BLaER1 treated with 17β-estradiol and CSF1 and Interleukin-3, amounts not matched to agents 10 nM and 100 nM (cell line): ENCODE data around the gene GRID2.

ENCODE experiments used
- H3K27ac ChIP-seq, 11 experiments: shearing (Covaris generic); formaldehyde crosslinking; 2 replicates each; pipeline ENCODE4 v1.8.1; 2022
- H3K27me3 ChIP-seq, 11 experiments: shearing (Covaris generic); formaldehyde crosslinking; 2 replicates each; pipeline ENCODE4 v1.8.1; 2022
- H3K36me3 ChIP-seq, 11 experiments: shearing (Covaris generic); formaldehyde crosslinking; 2 replicates each; pipeline ENCODE4 v1.8.1; 2022
- H3K4me1 ChIP-seq, 10 experiments: shearing (Covaris generic); formaldehyde crosslinking; 2 replicates each; pipeline ENCODE4 v1.8.1; 2022
- H3K4me2 ChIP-seq, 11 experiments: shearing (Covaris generic); formaldehyde crosslinking; 2 replicates each; pipeline ENCODE4 v1.8.1; 2022
- H3K4me3 ChIP-seq, 10 experiments: shearing (Covaris generic); formaldehyde crosslinking; 2 replicates each; pipeline ENCODE4 v1.8.1; 2022
- H3K9ac ChIP-seq, 11 experiments: shearing (Covaris generic); formaldehyde crosslinking; 2 replicates each; pipeline ENCODE4 v1.8.1; 2022
- H3K9me3 ChIP-seq, 11 experiments: shearing (Covaris generic); formaldehyde crosslinking; replicated peaks in 1 of 11; 2 replicates each; pipeline ENCODE4 v1.8.1; 2022
- H4K20me1 ChIP-seq, 11 experiments: shearing (Covaris generic); formaldehyde crosslinking; 2 replicates each; pipeline ENCODE4 v1.8.1; 2022
- Cebpa-rat ChIP-seq, 11 experiments: shearing (Covaris generic); IDR thresholded peaks; 2 replicates each; pipeline ENCODE4 v1.8.1; 2022

GRID2 gene

DNA sequence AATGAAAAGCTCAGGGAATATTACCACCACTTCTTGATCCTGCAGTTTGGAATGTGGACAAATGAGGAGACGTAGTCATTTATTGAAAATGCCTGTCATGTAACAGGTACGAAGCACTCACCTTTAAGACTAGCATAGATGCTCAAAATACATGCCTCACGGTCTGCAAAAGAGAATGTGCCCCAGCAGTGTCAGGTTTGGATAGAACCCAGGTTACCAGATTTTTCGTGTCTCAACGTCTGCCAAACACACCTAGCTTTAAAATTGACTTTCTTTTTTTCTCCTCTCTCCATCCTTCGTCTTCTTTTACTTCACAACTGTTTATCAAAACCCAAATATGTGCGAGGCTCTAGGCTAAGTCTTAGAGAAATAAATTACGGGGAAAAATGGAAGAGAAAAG lies 918.0 kb downstream of the GRID2 start:
- no peak for TF ChIP-seq Cebpa-rat (IDR thresholded peaks at IDR 0.05)

DNA sequence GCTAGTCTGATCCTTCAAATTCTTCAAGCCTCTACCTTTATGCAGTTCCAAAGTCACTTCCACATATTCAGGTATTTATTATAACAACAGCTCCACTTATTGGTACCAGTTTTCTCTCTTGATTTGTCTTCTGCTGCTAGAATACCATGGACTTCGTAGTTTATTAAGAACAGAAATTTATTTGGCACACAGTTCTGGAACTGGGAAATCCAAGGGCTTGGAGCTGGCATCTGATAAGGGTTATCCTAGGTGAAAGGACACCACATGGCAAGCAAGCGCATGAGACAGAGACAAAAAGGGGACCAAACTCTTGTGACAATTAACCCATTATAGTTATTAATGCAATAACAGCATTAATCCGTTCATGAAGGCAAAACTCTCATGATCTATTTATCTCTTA lies 924.3 kb downstream of the GRID2 start:
- Histone ChIP-seq H3K4me3 (no peak overlapping the region), H3K4me1 (no peaks in the 10 kb centered on the region), H3K9ac (no peak overlapping the region), H3K27me3 (no peaks in the 10 kb centered on the region), H3K27ac (no peak overlapping the region), H3K9me3 (no peaks in the 10 kb centered on the region), H3K4me2 (no peak overlapping the region), H3K36me3 (no peaks in the 10 kb centered on the region), H4K20me1 (no peaks in the 10 kb centered on the region)
- TF ChIP-seq Cebpa-rat (IDR thresholded peaks at IDR 0.05) = no peak

More for the DNA sequence above, 918.0 kb downstream of the GRID2 start:
- Histone ChIP-seq H3K4me2 (no peak overlapping the region), H3K4me1 (no peaks in the 10 kb centered on the region), H3K4me3 (no peak overlapping the region), H3K36me3 (no peaks in the 10 kb centered on the region), H3K27ac (no peak overlapping the region), H4K20me1 (no peaks in the 10 kb centered on the region), H3K9ac (no peak overlapping the region), H3K9me3 (no peaks in the 10 kb centered on the region), H3K27me3 (no peaks in the 10 kb centered on the region)

DNA sequence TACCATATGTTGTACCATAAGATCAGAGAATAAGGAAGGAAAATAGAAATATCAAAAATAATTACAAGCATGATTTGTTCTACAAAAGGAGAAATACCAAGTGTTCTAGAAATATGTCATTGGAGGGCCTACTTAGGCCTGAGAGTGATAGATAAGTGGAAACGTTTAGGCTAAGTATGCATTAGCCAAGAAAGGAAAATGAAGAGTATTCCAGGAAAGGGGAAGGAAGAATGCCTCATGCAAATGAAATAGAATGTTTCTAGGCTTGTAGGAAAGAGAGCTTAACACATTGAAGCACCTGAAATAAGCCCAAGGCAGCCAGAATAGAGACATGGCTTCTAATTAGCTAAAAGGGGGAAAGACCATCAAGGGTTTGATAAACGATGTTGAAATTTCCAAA lies 929.1 kb downstream of the GRID2 start:
- no peak for TF ChIP-seq Cebpa-rat (IDR thresholded peaks at IDR 0.05)
- H3K27me3 ChIP-seq = no peaks in the 10 kb centered on the region
- no peak overlapping the region for H3K4me2 ChIP-seq
- no peaks in the 10 kb centered on the region for H4K20me1 ChIP-seq
- H3K36me3 ChIP-seq = no peaks in the 10 kb centered on the region
- no peaks in the 10 kb centered on the region for H3K9me3 ChIP-seq
- no peak overlapping the region for H3K27ac ChIP-seq
- no peak overlapping the region for H3K9ac ChIP-seq
- H3K4me3 ChIP-seq = no peak overlapping the region
- H3K4me1 ChIP-seq = no peaks in the 10 kb centered on the region

DNA sequence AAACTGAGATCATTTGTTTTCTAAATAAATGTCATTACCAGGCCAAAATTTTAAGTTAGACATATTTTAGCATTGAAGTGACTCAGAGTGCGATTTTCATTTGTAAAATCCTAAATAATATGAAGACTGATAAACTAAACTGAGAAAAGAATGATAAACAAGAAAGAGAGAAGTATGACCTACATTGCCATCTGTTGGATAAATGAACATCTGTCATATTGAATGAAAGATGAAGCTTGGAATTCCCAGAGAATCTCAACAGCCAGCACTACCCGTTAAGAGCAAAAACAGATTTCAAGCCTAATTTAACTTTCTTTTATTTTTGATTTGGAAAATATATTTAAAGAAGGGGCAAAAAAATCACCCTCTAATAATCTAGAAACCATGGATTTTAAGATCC lies 933.8 kb downstream of the GRID2 start:
- H3K27ac ChIP-seq = no peak overlapping the region
- no peaks in the 10 kb centered on the region for H3K27me3 ChIP-seq
- no peak overlapping the region for H3K4me3 ChIP-seq
- no peak overlapping the region for H3K9ac ChIP-seq
- no peak for TF ChIP-seq Cebpa-rat (IDR thresholded peaks at IDR 0.05)
- H3K9me3 ChIP-seq = no peaks in the 10 kb centered on the region
- H3K4me1 ChIP-seq = no peaks in the 10 kb centered on the region
- no peaks in the 10 kb centered on the region for H3K36me3 ChIP-seq
- no peak overlapping the region for H3K4me2 ChIP-seq
- no peaks in the 10 kb centered on the region for H4K20me1 ChIP-seq

DNA sequence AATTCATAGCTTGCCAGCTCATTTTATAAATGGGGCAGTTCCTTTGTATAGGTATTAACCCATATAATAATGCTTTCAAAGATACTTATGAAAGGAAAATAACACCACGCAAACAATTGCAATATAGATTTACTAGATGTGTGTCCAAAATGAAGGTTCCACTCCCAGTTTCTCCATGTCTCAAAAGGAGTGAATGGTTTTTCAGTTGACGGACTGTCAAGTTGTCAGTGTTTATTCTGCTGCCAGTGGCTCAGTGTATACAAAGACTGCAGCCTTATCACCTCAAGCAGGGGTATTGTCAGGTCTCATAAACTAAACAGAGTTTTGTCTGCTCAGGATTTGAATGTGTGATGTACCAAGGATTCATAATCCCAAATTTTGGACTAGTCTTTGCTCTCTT lies 939.5 kb downstream of the GRID2 start:
- H3K27me3 ChIP-seq = no peaks in the 10 kb centered on the region
- H4K20me1 ChIP-seq = no peaks in the 10 kb centered on the region
- no peak overlapping the region for H3K4me2 ChIP-seq
- no peak overlapping the region for H3K9ac ChIP-seq
- no peaks in the 10 kb centered on the region for H3K36me3 ChIP-seq
- no peak overlapping the region for H3K27ac ChIP-seq
- H3K4me1 ChIP-seq = no peaks in the 10 kb centered on the region
- no peak for TF ChIP-seq Cebpa-rat (IDR thresholded peaks at IDR 0.05)
- no peak overlapping the region for H3K4me3 ChIP-seq
- H3K9me3 ChIP-seq = no peaks in the 10 kb centered on the region

DNA sequence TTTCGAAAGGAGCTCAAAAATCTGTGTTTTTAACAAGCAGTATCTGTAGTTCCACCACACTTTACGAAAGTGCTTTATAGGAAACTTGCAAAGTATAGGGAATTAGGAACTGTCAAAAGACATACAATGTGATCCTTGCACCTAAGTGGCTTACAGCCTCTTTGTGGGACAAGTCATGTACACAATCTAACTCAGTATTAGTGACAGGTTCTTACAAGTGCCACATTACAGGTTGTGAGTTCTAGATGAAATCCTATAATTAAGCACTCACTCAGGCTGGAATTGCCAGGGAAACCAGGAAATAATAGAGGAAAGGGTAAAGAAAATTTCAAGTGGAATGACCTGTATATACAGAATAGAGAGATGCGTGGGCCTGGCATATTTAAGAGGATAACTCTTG lies 957.4 kb downstream of the GRID2 start:
- Histone ChIP-seq H3K9ac (no peak overlapping the region), H3K27ac (no peak overlapping the region), H3K4me1 (no peaks in the 10 kb centered on the region), H3K36me3 (no peaks in the 10 kb centered on the region), H3K4me2 (no peak overlapping the region), H3K9me3 (no peaks in the 10 kb centered on the region), H4K20me1 (no peaks in the 10 kb centered on the region), H3K4me3 (no peak overlapping the region), H3K27me3 (no peaks in the 10 kb centered on the region)
- TF ChIP-seq Cebpa-rat (IDR thresholded peaks at IDR 0.05) = no peak

DNA sequence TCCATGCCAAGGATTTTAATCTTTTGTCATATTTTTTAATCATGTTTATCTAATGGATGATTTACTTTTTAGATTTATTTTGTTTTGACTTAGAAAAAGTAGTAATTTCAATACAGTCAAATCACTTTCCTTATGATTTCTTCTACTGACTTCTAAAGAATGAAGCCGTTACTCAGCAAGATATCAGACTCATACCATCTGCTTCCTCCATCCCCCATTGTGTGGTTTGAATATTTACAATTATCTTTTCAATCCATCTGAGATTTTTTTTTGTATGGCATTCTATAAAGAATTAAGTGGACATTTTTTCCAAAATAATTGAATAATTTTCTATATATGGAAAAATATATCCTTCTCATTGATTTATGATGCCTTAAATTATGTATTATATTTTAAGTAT lies 959.4 kb downstream of the GRID2 start:
- no peak overlapping the region for H3K4me3 ChIP-seq
- no peaks in the 10 kb centered on the region for H3K27me3 ChIP-seq
- TF ChIP-seq Cebpa-rat (IDR thresholded peaks at IDR 0.05) = no peak
- H3K36me3 ChIP-seq = no peaks in the 10 kb centered on the region
- no peak overlapping the region for H3K9ac ChIP-seq
- H3K9me3 ChIP-seq = no peaks in the 10 kb centered on the region
- H3K27ac ChIP-seq = no peak overlapping the region
- no peaks in the 10 kb centered on the region for H4K20me1 ChIP-seq
- no peak overlapping the region for H3K4me2 ChIP-seq
- H3K4me1 ChIP-seq = no peaks in the 10 kb centered on the region

DNA sequence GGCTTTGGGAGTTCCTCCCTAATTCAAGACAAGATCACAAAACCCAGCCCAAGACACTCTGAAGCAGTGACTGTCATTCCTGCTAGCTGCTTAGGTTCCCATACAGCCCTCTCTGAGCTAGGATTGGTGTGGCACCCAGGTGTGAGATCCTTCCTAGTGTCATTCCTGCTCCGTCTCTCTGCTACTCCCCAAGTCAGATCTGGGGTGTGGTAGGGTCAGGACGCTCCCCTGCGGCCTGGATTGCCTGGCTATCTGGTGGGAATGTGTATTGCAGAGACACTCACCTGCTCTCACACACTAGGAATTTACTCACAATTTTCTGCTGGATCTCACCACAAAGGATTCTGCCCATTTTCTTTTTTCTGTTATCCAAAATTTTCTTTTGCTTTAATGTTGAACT lies 964.0 kb downstream of the GRID2 start:
- no peak overlapping the region for H3K4me3 ChIP-seq
- no peaks in the 10 kb centered on the region for H3K9me3 ChIP-seq
- no peaks in the 10 kb centered on the region for H3K27me3 ChIP-seq
- H3K4me2 ChIP-seq = no peak overlapping the region
- no peaks in the 10 kb centered on the region for H4K20me1 ChIP-seq
- no peaks in the 10 kb centered on the region for H3K36me3 ChIP-seq
- H3K9ac ChIP-seq = no peak overlapping the region
- H3K4me1 ChIP-seq = no peaks in the 10 kb centered on the region
- no peak overlapping the region for H3K27ac ChIP-seq
- TF ChIP-seq Cebpa-rat (IDR thresholded peaks at IDR 0.05) = no peak

DNA sequence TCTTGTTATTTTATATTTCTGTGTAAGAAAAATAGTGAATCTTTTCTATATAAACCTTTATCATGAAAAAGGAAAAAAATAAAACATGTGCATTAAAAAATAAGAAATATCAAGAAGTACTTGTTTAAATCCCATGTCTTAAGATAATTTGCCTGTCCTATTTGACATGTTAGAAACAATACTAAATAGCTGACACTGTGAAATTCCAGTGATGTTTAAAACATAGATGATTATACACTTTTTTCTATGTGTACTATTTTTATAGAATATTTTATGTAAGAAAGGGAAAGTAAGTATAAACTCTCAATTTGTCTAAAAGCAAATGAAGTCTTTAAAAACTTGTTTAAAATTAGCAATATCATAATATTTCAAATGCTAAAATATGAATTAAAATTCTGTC lies 981.6 kb downstream of the GRID2 start:
- no peaks in the 10 kb centered on the region for H3K9me3 ChIP-seq
- no peaks in the 10 kb centered on the region for H3K27me3 ChIP-seq
- H3K4me1 ChIP-seq = no peaks in the 10 kb centered on the region
- no peak overlapping the region for H3K4me3 ChIP-seq
- H3K4me2 ChIP-seq = no peak overlapping the region
- no peak for TF ChIP-seq Cebpa-rat (IDR thresholded peaks at IDR 0.05)
- H3K36me3 ChIP-seq = no peaks in the 10 kb centered on the region
- no peak overlapping the region for H3K27ac ChIP-seq
- H3K9ac ChIP-seq = no peak overlapping the region
- no peaks in the 10 kb centered on the region for H4K20me1 ChIP-seq

DNA sequence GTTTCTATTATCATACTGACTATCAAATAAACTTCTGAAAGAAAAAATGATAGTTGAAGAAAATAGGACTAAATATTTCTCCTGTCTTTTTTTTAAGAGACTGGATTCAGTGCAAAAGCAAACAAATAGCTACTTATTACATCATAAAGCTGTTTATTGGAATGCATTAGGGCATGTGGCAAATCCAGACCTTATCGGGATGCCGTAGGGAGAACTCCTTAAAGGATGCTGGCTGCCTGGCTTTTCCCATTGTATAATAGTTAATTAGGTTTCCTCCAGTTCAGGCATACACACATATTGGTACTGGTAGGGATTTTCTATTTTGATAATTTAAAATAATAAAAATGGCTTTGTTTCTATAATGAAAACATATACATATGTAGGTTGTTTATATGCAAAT lies 985.5 kb downstream of the GRID2 start:
- Histone ChIP-seq H3K9me3 (no peaks in the 10 kb centered on the region), H4K20me1 (no peaks in the 10 kb centered on the region), H3K27me3 (no peaks in the 10 kb centered on the region)

DNA sequence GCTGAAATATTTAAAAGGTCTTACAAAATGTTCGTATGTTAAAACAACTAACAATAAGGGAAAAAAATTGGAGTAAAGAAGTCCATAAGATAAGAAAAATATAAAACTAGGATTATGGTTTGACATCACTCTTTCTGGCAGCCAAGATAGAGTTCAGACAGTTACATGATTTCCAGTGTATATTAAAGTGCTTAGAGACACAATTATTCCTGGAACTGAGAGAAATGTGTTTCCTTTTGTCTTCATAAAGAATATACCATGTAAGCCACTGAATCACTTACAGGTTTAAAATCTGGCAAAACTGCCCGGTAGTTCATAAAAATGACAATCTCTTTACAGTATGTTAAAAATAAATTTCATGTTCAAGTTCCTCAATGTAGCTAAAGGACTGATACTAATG lies 986.1 kb downstream of the GRID2 start:
- H3K36me3 ChIP-seq = no peaks in the 10 kb centered on the region
- H3K4me1 ChIP-seq = no peaks in the 10 kb centered on the region
- no peaks in the 10 kb centered on the region for H3K27me3 ChIP-seq
- no peak for TF ChIP-seq Cebpa-rat (IDR thresholded peaks at IDR 0.05)
- no peak overlapping the region for H3K9ac ChIP-seq
- no peak overlapping the region for H3K4me3 ChIP-seq
- H3K4me2 ChIP-seq = no peak overlapping the region
- H3K27ac ChIP-seq = no peak overlapping the region
- H3K9me3 ChIP-seq = no peaks in the 10 kb centered on the region
- no peaks in the 10 kb centered on the region for H4K20me1 ChIP-seq

More for the DNA sequence above, 985.5 kb downstream of the GRID2 start:
- Histone ChIP-seq H3K36me3 (no peaks in the 10 kb centered on the region), H3K9ac (no peak overlapping the region), H3K27ac (no peak overlapping the region), H3K4me2 (no peak overlapping the region), H3K4me3 (no peak overlapping the region), H3K4me1 (no peaks in the 10 kb centered on the region)
- TF ChIP-seq Cebpa-rat (IDR thresholded peaks at IDR 0.05) = no peak
